HepG2 (cell line): ENCODE data around the gene ITPK1. TPM values are rescaled to one million over a fixed set of nuclear protein-coding genes. Genes with fewer than 3 reads are reported as not detected.

Source experiments
- AKAP8 ChIP-seq: sonication (generic); formaldehyde crosslinking; IDR thresholded peaks from 2 replicates; pipeline ENCODE4 v1.5.1; 2020; ENCODE audit warnings: mild to moderate bottlenecking, missing genetic modification reagents
- ARID5B ChIP-seq: IDR thresholded peaks from 2 replicates; pipeline ENCODE4 v1.4.0; 2020; ENCODE audit warnings: mild to moderate bottlenecking, missing genetic modification reagents
- ATF6 ChIP-seq: sonication (generic); formaldehyde crosslinking; conservative IDR thresholded peaks from 2 replicates; pipeline ENCODE4 v1.4.0; 2020; ENCODE audit warnings: missing genetic modification reagents
- BHLHE40 ChIP-seq: IDR thresholded peaks from 2 replicates; pipeline ENCODE4 v1.6.1; 2011; ENCODE audit warnings: low read length, improper control_type of control experiment
- FOSL1 ChIP-seq: sonication (generic); formaldehyde crosslinking; IDR thresholded peaks from 2 replicates; pipeline ENCODE4 v1.9.0; 2021; ENCODE audit warnings: missing genetic modification reagents, borderline replicate concordance
- GTF2F1 ChIP-seq: fragments of 150-350 bp; IDR thresholded peaks from 2 replicates; pipeline ENCODE4 v1.6.1; 2014; ENCODE audit warnings: low read length
- HOXA7 ChIP-seq: sonication (generic); formaldehyde crosslinking; IDR thresholded peaks from 2 replicates; pipeline ENCODE4 v1.8.1; 2022; ENCODE audit warnings: mild to moderate bottlenecking, missing genetic modification reagents, moderate library complexity
- MYC ChIP-seq: sonication (generic); formaldehyde crosslinking; IDR thresholded peaks from 2 replicates; pipeline ENCODE4 v1.9.0; 2021; ENCODE audit warnings: missing genetic modification reagents, borderline replicate concordance
- NCOA2 ChIP-seq: sonication (generic); formaldehyde crosslinking; IDR thresholded peaks from 2 replicates; pipeline ENCODE4 v1.8.0; 2022; ENCODE audit warnings: inconsistent platforms
- NFKB2 ChIP-seq: sonication (generic); formaldehyde crosslinking; IDR thresholded peaks from 2 replicates; pipeline ENCODE4 v1.4.0; 2020; ENCODE audit warnings: missing genetic modification reagents, borderline replicate concordance
- NR2F2 ChIP-seq: IDR thresholded peaks from 2 replicates; pipeline ENCODE4 v1.6.1; 2012; ENCODE audit warnings: low read depth, inconsistent platforms, borderline replicate concordance
- NR2F6 ChIP-seq, 2 experiments: IDR thresholded peaks; 2 replicates each; pipeline ENCODE4 v1.6.1; 2016; ENCODE audit warnings: antibody characterized with exemption in 1 of 2, mild to moderate bottlenecking in 1 of 2
- RBM22 ChIP-seq: fragments of 200-400 bp; formaldehyde crosslinking; optimal IDR thresholded peaks from 2 replicates; pipeline ENCODE3; 2017; ENCODE audit warnings: mild to moderate bottlenecking, low read length, moderate library complexity
- TFE3 ChIP-seq: IDR thresholded peaks from 2 replicates; pipeline ENCODE4 v1.6.1; 2016
- ZBTB8A ChIP-seq: sonication (generic); formaldehyde crosslinking; IDR thresholded peaks from 2 replicates; pipeline ENCODE4 v1.4.0; 2020; ENCODE audit warnings: mild to moderate bottlenecking, low read depth, missing genetic modification reagents, borderline replicate concordance
- ZMYM4 ChIP-seq: sonication (generic); formaldehyde crosslinking; IDR thresholded peaks from 2 replicates; pipeline ENCODE4 v1.8.1; 2023; ENCODE audit warnings: mild to moderate bottlenecking, missing genetic modification reagents
- ZNF263 ChIP-seq: sonication (generic); formaldehyde crosslinking; IDR thresholded peaks from 2 replicates; pipeline ENCODE4 v1.4.0; 2020; ENCODE audit warnings: missing genetic modification reagents
- ZNF275 ChIP-seq: sonication (generic); formaldehyde crosslinking; IDR thresholded peaks from 2 replicates; pipeline ENCODE4 v1.8.0; 2022; ENCODE audit warnings: missing genetic modification reagents, mild to moderate bottlenecking, inconsistent platforms, borderline replicate concordance
- ZNF691 ChIP-seq: sonication (generic); formaldehyde crosslinking; IDR thresholded peaks from 2 replicates; pipeline ENCODE4 v1.4.0; 2020; ENCODE audit warnings: missing genetic modification reagents, low read depth, mild to moderate bottlenecking, borderline replicate concordance
- ZNF775 ChIP-seq: sonication (generic); formaldehyde crosslinking; IDR thresholded peaks from 2 replicates; pipeline ENCODE4 v1.4.0; 2020; ENCODE audit warnings: missing genetic modification reagents, mild to moderate bottlenecking, moderate library complexity, borderline replicate concordance
- ZSCAN31 ChIP-seq: sonication (generic); formaldehyde crosslinking; IDR thresholded peaks from 2 replicates; pipeline ENCODE4 v1.5.0; 2020; ENCODE audit warnings: low read depth, mild to moderate bottlenecking, missing genetic modification reagents
- polyA plus RNA-seq, 8 experiments: library from polyadenylated mRNA; depleted of rRNA in 3 of 8; stranded (reverse) in 7 of 8; unstranded in 1 of 8; fragments of >200 nt; fragmentation: Illumina TruSeq in 4 of 8; extraction: Trizol in 4 of 8; gene quantifications; 2 replicates each; pipeline versions ENCODE4 v1.2.1 to v1.2.3, GENCODE V29; 2011 to 2016; ENCODE audit warnings: low read depth in 4 of 8, missing spikeins in 1 of 8, mixed read lengths in 1 of 8; ENCODE audit not compliant: insufficient read depth in 1 of 8
- total RNA-seq, 5 experiments: library from RNA; depleted of rRNA; stranded (reverse); fragments of >200 nt; fragmentation: Illumina TruSeq; extraction: Trizol; gene quantifications; 2 replicates each; pipeline ENCODE4 v1.2.3, GENCODE V29; 2016; ENCODE audit warnings: low read depth in 1 of 5

Gene ITPK1
- total and polyA plus RNA-seq, 2 of the 13 experiments (the other 11 are each of a cell fraction or from before 2014, with no cell fraction given): 20.5 to 47.5 TPM

GRCh38 chr14:93045211-93045674, 70.5 kb downstream of the ITPK1 start (continued):
- TF ChIP-seq TFE3 (CRISPR knock-in tag) (no peak), NCOA2 (CRISPR knock-in tag) (peak; percentile 18; the same call in 1 of the 2 replicates), ZNF263 (CRISPR knock-in tag) (peak; percentile 80; the same call in 1 of the 2 replicates), ZNF691 (CRISPR knock-in tag) (no peak), BHLHE40 (peak; percentile 76), NR2F2 (peak; percentile 24; the same call in 1 of the 2 replicates), RBM22 (no peak), ZMYM4 (no peak), GTF2F1 (no peak), NR2F6 (IDR thresholded peaks at IDR 0.05) (peak; percentile 37; the same call in 1 of the 2 replicates), NR2F6 (CRISPR knock-in tag; IDR thresholded peaks at IDR 0.05) (peak; percentile 69), NFKB2 (0 out of 2 replicates have a peak, but pooled peaks have one; percentile 6), HOXA7 (no peak), ZNF275 (CRISPR knock-in tag) (no peak), ZBTB8A (CRISPR knock-in tag) (no peak), ARID5B (CRISPR knock-in tag) (peak; percentile 39; the same call in 1 of the 2 replicates), ZSCAN31 (CRISPR knock-in tag) (no peak), MYC (CRISPR knock-in tag) (0 out of 2 replicates have a peak, but pooled peaks have one; percentile 16), FOSL1 (no peak), ATF6 (CRISPR knock-in tag) (no peak), ZNF775 (CRISPR knock-in tag) (no peak), AKAP8 (CRISPR knock-in tag) (no peak)
